B cell (primary cell): ENCODE measurements around the gene CLCN3. TPM values are rescaled to one million over a fixed set of nuclear protein-coding genes. Genes with fewer than 3 reads are reported as not detected.

Experiments
- ATAC-seq: fragments of 200-7000 bp; cut with Tn5 transposase; one replicate; pipeline ENCODE4 v1.10.0; 2021; ENCODE audit warnings: low read depth, mild to moderate bottlenecking, moderate number of reproducible peaks, moderate library complexity
- CTCF ChIA-PET: fragments of 350-600 bp; sonication (Branson Sonifier 250); formaldehyde crosslinking; loops from one replicate; lab custom pipeline; 2021; ENCODE audit warnings: antibody characterized with exemption, inconsistent platforms; lab: Charles Lee
- POLR2A ChIA-PET: fragments of 350-600 bp; sonication (Branson Sonifier 250); formaldehyde crosslinking; loops from one replicate; lab custom pipeline; 2021; ENCODE audit warnings: antibody characterized with exemption; lab: Charles Lee
- DNase-seq: peaks from one replicate; pipeline ENCODE4 v3.0.0; 2013
- H2AFZ ChIP-seq: 2 replicates; pipeline ENCODE4 v1.6.1; 2012; ENCODE audit warnings: mild to moderate bottlenecking, low read depth, low read length; ENCODE audit not compliant: insufficient read depth, poor library complexity, severe bottlenecking
- H3K27ac ChIP-seq, 2 donors: 1 replicate in 1 of 2; 2 replicates in 1 of 2; pipeline ENCODE4 v1.5.1; 2012 to 2013; ENCODE audit warnings: low read length in 2 of 2, mild to moderate bottlenecking in 2 of 2, moderate library complexity in 1 of 2
- H3K27me3 ChIP-seq, 4 experiments: fragments of 200-600 bp in 1 of 4; sonication (generic) in 1 of 4; replicated peaks in 1 of 4; 1 replicate in 2 of 4; 2 replicates in 2 of 4; pipeline versions ENCODE4 v1.6.1 to v1.7.0; 2013 to 2016; ENCODE audit warnings: low read length in 3 of 4, mild to moderate bottlenecking in 2 of 4, mixed read lengths in 1 of 4, moderate library complexity in 1 of 4; ENCODE audit not compliant: insufficient read depth in 4 of 4, control insufficient read depth in 3 of 4; ENCODE audit errors: control extremely low read depth in 1 of 4
- H3K36me3 ChIP-seq, 2 experiments: replicated peaks in 1 of 2; 1 replicate in 1 of 2; 2 replicates in 1 of 2; pipeline versions ENCODE4 v1.6.1 to v1.7.1; 2013; ENCODE audit warnings: low read length in 1 of 2; ENCODE audit not compliant: insufficient read depth in 2 of 2, control insufficient read depth in 1 of 2; ENCODE audit errors: control extremely low read depth in 1 of 2, extremely low read depth in 1 of 2
- H3K4me1 ChIP-seq, 2 donors: fragments of 200-600 bp in 1 of 2; sonication (generic) in 1 of 2; 1 replicate in 1 of 2; 2 replicates in 1 of 2; pipeline versions ENCODE4 v1.5.1 to v1.6.1; 2013 to 2017; ENCODE audit warnings: low read length in 2 of 2; ENCODE audit not compliant: control insufficient read depth in 2 of 2, insufficient read depth in 2 of 2
- H3K4me2 ChIP-seq: replicated peaks from 2 replicates; pipeline ENCODE3; 2012; ENCODE audit warnings: mild to moderate bottlenecking, low read depth, low read length; ENCODE audit not compliant: poor library complexity, severe bottlenecking
- H3K4me3 ChIP-seq, 5 experiments: fragments of 200-600 bp in 1 of 5; sonication (generic) in 1 of 5; 1 replicate in 3 of 5; 2 replicates in 2 of 5; pipeline versions ENCODE4 v1.5.1 to v1.7.0; 2011 to 2016; ENCODE audit warnings: low read length in 4 of 5, mild to moderate bottlenecking in 4 of 5, low read depth in 2 of 5, control low read depth in 1 of 5, moderate library complexity in 1 of 5; ENCODE audit not compliant: insufficient read depth in 1 of 5; ENCODE audit errors: control extremely low read depth in 1 of 5, extremely low read depth in 1 of 5
- H3K79me2 ChIP-seq: fragments of 200-600 bp; sonication (generic); one replicate; pipeline ENCODE4 v1.6.0; 2016; ENCODE audit warnings: low read length; ENCODE audit not compliant: control insufficient read depth, insufficient read depth
- H3K9ac ChIP-seq: fragments of 200-600 bp; sonication (generic); 2 replicates; pipeline ENCODE4 v1.6.1; 2017; ENCODE audit warnings: mild to moderate bottlenecking, low read length, moderate library complexity
- H3K9me3 ChIP-seq, 3 donors: one replicate each; pipeline versions ENCODE4 v1.6.1 to v1.7.1; 2013; ENCODE audit warnings: low read length in 2 of 3; ENCODE audit not compliant: control insufficient read depth in 2 of 3, insufficient read depth in 1 of 3; ENCODE audit errors: control extremely low read depth in 1 of 3
- H4K20me1 ChIP-seq: 2 replicates; pipeline ENCODE4 v1.6.0; 2012; ENCODE audit warnings: mild to moderate bottlenecking, low read length; ENCODE audit not compliant: insufficient read depth, control insufficient read depth, poor library complexity, severe bottlenecking
- H3K27ac Mint-ChIP-seq: one replicate; pipeline ENCODE4 v1.8.0; 2021; ENCODE audit warnings: mixed read lengths
- H3K27me3 Mint-ChIP-seq: one replicate; pipeline ENCODE4 v1.8.0; 2021; ENCODE audit warnings: mixed read lengths
- H3K4me1 Mint-ChIP-seq: one replicate; pipeline ENCODE4 v1.8.0; 2021; ENCODE audit warnings: mixed read lengths
- H3K4me3 Mint-ChIP-seq: one replicate; pipeline ENCODE4 v1.8.0; 2021; ENCODE audit warnings: mixed read lengths
- H3K9me3 Mint-ChIP-seq: one replicate; pipeline ENCODE4 v1.8.0; 2022; ENCODE audit warnings: mixed read lengths; ENCODE audit not compliant: insufficient read depth
- EZH2 ChIP-seq: IDR thresholded peaks from 2 replicates; pipeline ENCODE4 v1.6.1; 2012; ENCODE audit warnings: borderline replicate concordance, low read depth, mild to moderate bottlenecking, moderate library complexity, low read length; ENCODE audit not compliant: insufficient read depth, poor library complexity, severe bottlenecking
- WGBS: methylation state at CpG from one replicate; pipeline ENCODE4 v1.1.5; 2013; ENCODE audit warnings: missing lambda C conversion rate; ENCODE audit not compliant: insufficient coverage; 5-methylcytosine and 5-hydroxymethylcytosine counted together
- intact Hi-C: fragments of 100-400 bp; cut with micrococcal nuclease; formaldehyde crosslinking; loops from one replicate; pipeline ENCODE4 v1.10.0; 2022
- polyA plus RNA-seq: library from polyadenylated mRNA; depleted of rRNA; stranded (reverse); fragments of >200 nt; gene quantifications from 2 replicates; pipeline ENCODE4 v1.2.3, GENCODE V29; 2012
- total RNA-seq, 2 donors: library from RNA; stranded (reverse); fragments of 120-200 nt in 1 of 2; gene quantifications; 1 replicate in 1 of 2; 2 replicates in 1 of 2; pipeline versions ENCODE4 v1.2.3 to v1.2.4, GENCODE V29; 2013 to 2022
- TF ChIP-seq, protein P1 (sequence below): fragments of 200-600 bp; IDR thresholded peaks from one replicate; pipeline ENCODE4 v1.8.0; 2022; ENCODE audit warnings: antibody characterized with exemption, mild to moderate bottlenecking

CLCN3 gene
- total and polyA plus RNA-seq, 2 donors (not counting 1 experiment from before 2014, with no cell fraction given) = 5.0 to 32.7 TPM

DNA sequence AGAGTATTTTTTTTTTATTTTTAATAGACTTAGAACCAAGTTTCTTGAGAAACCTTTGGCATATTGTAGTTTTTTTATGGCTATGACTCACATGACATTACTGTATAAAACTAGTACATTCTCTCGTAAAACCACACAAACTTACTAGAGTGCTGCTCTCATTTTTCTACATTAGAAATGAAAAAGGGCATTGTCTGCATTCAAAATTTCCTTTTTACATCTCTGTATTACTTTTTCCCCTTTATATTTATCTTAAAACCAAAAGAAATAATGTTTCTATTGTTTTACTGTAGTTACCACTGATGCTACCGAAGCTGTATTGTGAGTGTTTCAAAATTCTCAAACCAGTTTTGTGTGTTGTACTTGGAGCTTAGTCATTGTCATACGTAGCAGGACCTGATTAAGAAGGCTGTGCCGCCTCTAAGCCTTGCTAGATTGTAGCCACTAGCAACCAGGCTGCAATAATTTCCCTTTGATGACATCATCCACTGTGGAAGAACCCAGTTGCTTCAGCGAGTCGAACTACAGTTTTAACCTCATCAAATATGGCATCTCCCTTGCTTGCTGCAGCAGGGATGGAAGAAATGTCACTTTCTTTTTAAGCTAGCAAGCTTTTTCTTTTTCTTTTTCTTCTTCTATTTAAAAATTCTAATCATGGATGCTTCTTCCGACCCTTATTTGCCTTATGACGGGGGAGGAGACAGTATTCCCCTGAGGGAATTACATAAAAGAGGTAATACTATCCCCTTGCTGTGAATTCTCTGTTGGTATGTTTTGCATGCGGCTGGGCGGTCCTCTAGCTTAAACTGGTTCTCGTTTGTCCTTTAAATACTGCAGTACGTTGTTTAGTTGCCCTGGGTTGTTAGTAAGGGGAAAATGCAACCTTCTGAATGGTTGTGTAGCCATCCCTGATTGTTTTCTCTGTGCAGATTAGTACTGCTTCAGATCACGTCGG, 39.6 kb downstream of the CLCN3 start:
- peak overlapping the region; percentile 85 for H3K4me3 Mint-ChIP-seq
- TF ChIP-seq, protein P1, sequence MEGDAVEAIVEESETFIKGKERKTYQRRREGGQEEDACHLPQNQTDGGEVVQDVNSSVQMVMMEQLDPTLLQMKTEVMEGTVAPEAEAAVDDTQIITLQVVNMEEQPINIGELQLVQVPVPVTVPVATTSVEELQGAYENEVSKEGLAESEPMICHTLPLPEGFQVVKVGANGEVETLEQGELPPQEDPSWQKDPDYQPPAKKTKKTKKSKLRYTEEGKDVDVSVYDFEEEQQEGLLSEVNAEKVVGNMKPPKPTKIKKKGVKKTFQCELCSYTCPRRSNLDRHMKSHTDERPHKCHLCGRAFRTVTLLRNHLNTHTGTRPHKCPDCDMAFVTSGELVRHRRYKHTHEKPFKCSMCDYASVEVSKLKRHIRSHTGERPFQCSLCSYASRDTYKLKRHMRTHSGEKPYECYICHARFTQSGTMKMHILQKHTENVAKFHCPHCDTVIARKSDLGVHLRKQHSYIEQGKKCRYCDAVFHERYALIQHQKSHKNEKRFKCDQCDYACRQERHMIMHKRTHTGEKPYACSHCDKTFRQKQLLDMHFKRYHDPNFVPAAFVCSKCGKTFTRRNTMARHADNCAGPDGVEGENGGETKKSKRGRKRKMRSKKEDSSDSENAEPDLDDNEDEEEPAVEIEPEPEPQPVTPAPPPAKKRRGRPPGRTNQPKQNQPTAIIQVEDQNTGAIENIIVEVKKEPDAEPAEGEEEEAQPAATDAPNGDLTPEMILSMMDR = no peak
- no peak for TF ChIP-seq EZH2
- H3K27me3 Mint-ChIP-seq = no peaks in the 10 kb centered on the region
- peak overlapping the region; percentile 65 for H3K9ac ChIP-seq
- H3K4me1 Mint-ChIP-seq = peaks cover 23% of the 10 kb centered on the region
- H3K4me2 ChIP-seq = peak overlapping the region; percentile 70
- H3K79me2 ChIP-seq = peaks cover 39% of the 10 kb centered on the region
- DNase-seq (peak; percentile 91), ATAC-seq (peak; percentile 90)
- peak overlapping the region; percentile 57 for H2AFZ ChIP-seq
- no peaks in the 10 kb centered on the region for H3K9me3 ChIP-seq
- 7% methylated on average over 6 of the region's 14 CpGs for WGBS
- H4K20me1 ChIP-seq = no peaks in the 10 kb centered on the region
- no peaks in the 10 kb centered on the region for H3K27me3 ChIP-seq
- CTCF ChIA-PET = interaction anchor here (0.7 to 4.9 kb wide), 5 partner anchors 35 to 650 kb away, joined by 3 to 35 read pairs (median 4); partner anchors contain the start of genes CBR4 and NEK1
- peaks cover 0 to 1% of the 10 kb centered on the region in 2 experiments for H3K36me3 ChIP-seq
- H3K27ac Mint-ChIP-seq = peak overlapping the region; percentile 90
- intact Hi-C loops = loop anchor here (1.0 kb wide), 2 partner anchors 40 to 97 kb away; partner anchors contain the start of genes CLCN3 and HPF1
- POLR2A ChIA-PET = interaction anchor here (0.7 to 1.4 kb wide), 2 partner anchors 40 to 47 kb away, joined by 3 to 7 read pairs; partner anchors contain the start of gene CLCN3
- H3K9me3 Mint-ChIP-seq = no peaks in the 10 kb centered on the region
- H3K4me1 ChIP-seq = peaks cover 2 to 6% of the 10 kb centered on the region in 2 donors
- H3K4me3 ChIP-seq = peak overlapping the region; percentile 42 to 75 (median 60)
- peak overlapping the region; percentile 90 to 92 for H3K27ac ChIP-seq
